HG03139 (cell line): ENCODE results near the gene PIRT.
"Not testable (repeated sequence)": the region's sequence is repeated elsewhere in the genome, so short reads cannot be mapped to it uniquely, and the experiment has no call there.

Source experiments
- ATAC-seq: cut with Tn5 transposase; IDR thresholded peaks from one replicate; pipeline ENCODE4 v1.9.1; 2021; ENCODE audit not compliant: unreplicated experiment

PIRT gene

DNA sequence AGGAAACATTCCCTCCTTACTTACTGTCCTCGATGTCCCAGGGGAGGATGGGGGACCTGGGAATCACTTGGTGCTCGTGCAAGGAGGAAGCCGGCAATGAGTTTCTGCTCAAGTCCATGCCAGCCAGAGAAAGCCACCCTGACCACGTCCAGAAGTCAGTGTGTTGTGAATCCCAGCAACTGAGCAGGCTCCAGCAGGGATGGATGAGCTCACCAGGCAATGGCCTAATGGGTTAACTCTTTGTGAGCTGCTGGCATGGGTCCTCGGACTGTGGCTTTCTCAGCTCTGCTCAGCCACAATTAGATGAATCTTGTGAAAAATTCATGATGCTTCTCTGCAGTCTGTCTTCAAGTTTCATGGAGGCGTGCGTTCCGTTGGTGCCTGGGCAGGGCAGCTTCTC lies at the start of gene PIRT:
Gene PIRT, minus strand, starts transcription at position 167 of the 400 bp plus-strand sequence. CDS start 12,442 bp downstream, outside the sequence.
- no peak for ATAC-seq

GRCh38 chr17:10881959-10882358 lies 44.1 kb upstream of the PIRT start:
- no peak for ATAC-seq

DNA sequence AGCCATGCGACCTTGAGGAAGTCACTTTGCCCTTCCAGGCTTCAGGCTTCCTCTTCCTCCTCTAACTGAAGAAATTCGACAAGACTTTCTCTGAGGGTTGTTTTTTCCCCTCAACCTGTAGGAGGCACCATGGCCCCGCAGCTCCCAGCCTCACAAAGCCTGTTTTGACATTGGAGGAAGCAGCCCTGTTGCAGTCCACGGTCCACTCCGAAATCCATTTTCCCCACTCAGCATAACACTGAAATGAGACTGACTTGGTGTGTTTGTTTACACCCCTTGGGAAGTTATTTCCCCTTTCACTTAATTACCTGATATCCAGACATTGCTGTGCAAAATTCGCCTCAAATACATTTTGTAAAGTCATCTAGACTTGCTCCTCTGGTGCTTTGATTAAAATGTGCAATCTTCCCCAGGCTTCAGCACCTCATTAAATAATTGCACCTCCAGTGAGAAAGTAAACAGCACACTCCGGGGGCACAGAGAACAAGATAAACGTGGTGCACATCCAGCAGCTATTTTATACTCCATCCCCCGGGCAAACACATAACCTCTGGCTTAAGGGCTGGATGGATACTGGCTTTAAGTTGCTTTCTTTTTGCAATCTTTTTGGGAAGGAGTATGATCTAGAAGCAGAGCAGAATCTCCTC lies 41.4 kb upstream of the PIRT start:
- ATAC-seq, result no peak

GRCh38 chr17:10875984-10876555 lies 38.2 kb upstream of the PIRT start:
- ATAC-seq, result no peak

DNA sequence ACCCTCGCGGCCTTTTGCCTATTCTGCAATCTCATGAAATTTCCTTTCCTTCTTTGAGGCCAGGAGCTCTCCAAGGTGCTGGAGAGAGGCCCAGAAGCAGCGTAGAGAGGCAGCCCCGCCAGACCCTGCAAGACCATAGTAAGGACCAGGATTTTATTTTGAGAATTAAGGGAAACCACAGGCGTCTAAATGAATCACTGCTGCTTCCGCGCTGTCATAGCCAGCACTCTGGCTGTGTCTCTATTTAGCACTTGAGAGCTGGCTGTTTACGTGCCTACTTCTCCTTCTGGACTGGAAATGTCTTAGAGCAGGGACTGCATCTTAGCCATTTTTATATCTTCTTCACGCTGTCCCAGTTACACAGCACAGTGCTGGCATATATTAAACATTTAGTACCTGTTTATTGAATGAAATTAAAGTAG lies 37.6 kb upstream of the PIRT start:
- no peak for ATAC-seq

DNA sequence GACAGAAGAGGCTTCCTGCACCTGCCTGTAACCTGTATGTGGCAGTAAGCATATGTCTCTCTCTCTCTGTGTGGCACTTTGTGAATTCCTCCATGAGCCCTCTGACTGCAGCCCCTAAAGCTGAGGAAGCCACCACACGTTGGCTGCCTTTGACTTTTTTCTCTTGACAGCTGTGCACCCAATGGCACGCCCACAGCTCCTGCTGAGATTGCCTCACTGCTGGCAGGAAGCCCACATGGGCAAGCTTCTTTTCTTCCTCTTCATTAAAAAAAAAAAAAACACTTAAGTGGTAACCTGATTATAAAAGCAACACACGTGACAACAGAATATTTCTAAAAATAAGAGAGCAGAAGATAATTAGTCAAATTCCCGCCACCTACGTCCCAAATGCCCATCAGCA lies 34.0 kb upstream of the PIRT start:
- ATAC-seq, result no peak

GRCh38 chr17:10870336-10871050 lies 32.6 kb upstream of the PIRT start:
- ATAC-seq, result no peak

DNA sequence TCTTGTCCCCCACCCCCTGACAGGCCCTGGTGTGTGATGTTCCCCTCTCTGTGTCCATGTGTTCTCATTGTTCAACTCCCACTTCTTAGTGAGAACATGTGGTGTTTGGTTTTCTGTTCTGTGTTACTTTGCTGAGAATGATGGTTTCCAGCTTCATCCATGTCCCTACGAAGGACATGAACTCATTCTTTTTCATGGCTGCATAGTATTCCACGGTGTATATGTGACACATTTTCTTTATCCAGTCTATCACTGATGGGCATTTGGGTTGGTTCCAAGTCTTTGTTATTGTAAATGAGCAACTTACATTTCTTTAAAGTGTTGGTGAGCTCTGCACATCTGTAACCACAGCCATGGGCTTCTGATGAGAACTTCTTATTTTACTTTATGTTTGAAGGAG lies 30.9 kb upstream of the PIRT start:
- not testable (repeated sequence) for ATAC-seq

- ATAC-seq, result no peak
Measured at GRCh38 chr17:10859051-10859450, 21.2 kb upstream of the PIRT start.

GRCh38 chr17:10857976-10858375 lies 20.1 kb upstream of the PIRT start:
- no peak for ATAC-seq

- not testable (repeated sequence) for ATAC-seq
Measured at GRCh38 chr17:10846636-10847035, 8.7 kb upstream of the PIRT start.

GRCh38 chr17:10845388-10845751 lies 7.5 kb upstream of the PIRT start:
- no peak for ATAC-seq

GRCh38 chr17:10844621-10845387 lies 6.9 kb upstream of the PIRT start:
- ATAC-seq, result peak; percentile 97

DNA sequence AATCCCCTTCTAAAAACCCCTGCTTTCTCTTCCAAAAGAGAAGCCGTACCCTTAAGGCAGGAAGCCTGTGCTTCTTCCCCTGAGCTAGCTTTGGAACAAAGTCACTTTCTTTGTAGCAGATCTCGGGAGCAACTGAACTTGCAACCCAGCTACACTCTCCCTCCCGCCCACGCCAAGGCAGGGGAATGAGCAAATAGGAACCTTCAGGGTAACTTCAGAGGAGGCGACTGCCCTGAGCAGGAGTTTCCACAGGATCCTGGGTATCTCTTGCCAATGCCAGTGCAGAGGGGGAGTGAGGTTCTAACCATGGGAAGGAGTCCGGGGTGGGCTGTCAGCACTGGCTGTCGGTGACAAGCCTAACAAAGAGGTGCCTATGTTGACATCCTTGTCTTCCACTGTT lies 5.9 kb upstream of the PIRT start:
- ATAC-seq, result no peak

DNA sequence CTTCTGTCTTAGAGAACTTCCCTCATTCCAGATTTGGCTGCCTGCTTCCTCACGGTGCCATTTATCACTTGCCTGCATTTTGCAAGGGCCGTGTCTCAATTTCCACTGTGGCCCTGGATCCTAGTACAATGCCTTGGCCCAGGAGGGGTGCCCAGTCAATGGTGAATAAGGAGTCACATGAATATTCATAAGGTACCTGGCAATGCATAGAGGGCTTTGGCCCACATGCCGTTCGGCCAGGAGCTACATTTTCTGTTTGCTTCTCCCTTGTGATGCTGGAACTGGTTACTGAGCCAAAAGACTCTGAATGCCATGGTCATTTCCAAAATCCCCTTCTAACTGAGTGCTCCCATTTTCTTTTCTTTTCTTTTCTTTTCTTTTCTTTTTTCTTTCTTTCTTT lies 4.8 kb upstream of the PIRT start:
- ATAC-seq, result no peak

DNA sequence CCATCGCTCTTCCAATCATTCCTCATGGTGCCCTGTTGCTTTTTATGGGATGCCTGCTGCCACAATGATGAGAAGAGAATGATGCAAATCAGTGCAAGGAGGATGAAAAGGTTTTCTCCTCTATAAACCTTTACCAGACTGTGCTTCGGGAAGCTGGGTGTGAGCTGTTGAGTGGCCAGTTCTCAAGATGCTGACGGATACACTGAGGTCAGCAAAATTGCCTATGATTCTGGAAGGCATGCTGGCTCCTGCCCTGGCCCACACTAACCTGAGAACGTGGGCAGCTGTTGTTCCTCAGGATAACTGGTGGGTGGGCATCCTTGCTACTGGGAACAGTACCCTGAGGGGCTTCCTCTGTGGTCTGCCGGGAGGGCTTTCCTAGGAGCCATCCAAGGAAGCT lies 795 bp upstream of the PIRT start:
- ATAC-seq, result no peak

- no peak for ATAC-seq
Measured at GRCh38 chr17:10836966-10837590, 809 bp downstream of the PIRT start.

DNA sequence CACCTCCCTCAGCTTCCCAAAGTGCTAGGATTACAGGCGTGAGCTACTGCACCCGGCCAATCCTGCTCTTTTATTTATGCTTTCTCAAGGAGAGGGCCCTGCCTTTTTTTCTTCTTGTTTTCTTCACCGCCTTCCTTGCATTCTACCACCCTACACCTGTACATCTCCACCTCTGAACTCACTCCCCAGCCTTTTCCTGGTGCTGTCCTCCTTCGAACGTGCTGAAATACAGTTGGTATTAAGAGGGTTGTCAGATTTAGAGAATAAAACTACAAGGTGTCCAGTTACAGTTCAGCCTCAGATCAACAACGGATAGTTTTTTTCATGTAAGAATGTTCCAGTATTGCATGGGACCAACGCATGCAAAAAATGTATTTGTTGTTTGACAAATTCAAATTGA lies 1.7 kb downstream of the PIRT start:
- ATAC-seq, result no peak

GRCh38 chr17:10831696-10832095 lies 6.2 kb downstream of the PIRT start:
- no peak for ATAC-seq

DNA sequence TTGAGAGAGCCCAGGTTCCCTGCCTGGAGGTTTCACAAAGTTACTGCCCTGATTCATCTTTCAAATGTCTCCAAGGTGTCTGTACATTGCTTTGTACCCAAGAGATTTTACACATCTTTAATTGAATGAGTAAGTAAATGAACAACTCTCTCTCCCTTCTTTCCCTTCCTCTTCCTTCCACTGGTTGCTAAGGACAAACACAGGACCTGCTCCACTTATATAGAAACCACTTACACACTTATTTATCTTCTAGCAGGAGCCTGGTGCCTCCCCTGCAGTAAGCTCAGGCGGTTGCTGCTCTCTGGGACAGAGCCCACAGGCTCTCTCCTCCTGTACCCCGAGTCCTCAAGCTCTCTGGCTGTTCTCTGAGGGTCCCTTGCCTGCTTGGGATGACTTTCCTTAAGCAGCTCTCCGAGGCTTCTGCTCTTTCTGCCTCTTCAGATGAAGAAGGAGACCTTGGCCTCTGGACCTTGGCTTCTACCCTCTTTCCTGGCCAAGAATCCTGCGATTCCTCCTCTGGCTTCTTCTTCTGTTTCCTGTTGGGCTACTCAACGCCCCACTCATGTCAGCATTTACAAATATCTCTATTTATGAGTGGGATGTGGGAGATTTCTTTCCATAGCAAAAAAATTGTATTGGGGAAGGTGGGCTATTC lies 9.9 kb downstream of the PIRT start:
- no peak for ATAC-seq

GRCh38 chr17:10824874-10825273 lies 13.0 kb downstream of the PIRT start:
- no peak for ATAC-seq
